HepG2 (cell line): ENCODE data around the gene MYCBPAP. TPM values are rescaled to one million over a fixed set of nuclear protein-coding genes. Genes with fewer than 3 reads are reported as not detected.

Experiments used
- AFF4 ChIP-seq: sonication (generic); formaldehyde crosslinking; IDR thresholded peaks from 2 replicates; pipeline ENCODE4 v1.4.0; 2020; ENCODE audit warnings: missing genetic modification reagents
- BRD4 ChIP-seq: sonication (generic); formaldehyde crosslinking; IDR thresholded peaks from 2 replicates; pipeline ENCODE4 v1.4.0; 2020; ENCODE audit warnings: missing genetic modification reagents
- CBFB ChIP-seq: sonication (generic); formaldehyde crosslinking; IDR thresholded peaks from 2 replicates; pipeline ENCODE4 v1.4.0; 2020; ENCODE audit warnings: missing genetic modification reagents
- CC2D1A ChIP-seq: sonication (generic); formaldehyde crosslinking; IDR thresholded peaks from 2 replicates; pipeline ENCODE4 v1.8.1; 2023; ENCODE audit warnings: mild to moderate bottlenecking, missing genetic modification reagents
- DRAP1 ChIP-seq: IDR thresholded peaks from 2 replicates; pipeline ENCODE4 v1.6.1; 2016; ENCODE audit warnings: missing genetic modification reagents, missing compliant biosample characterization
- FOXA1 ChIP-seq, 2 experiments: fragments of 450-650 bp in 1 of 2; sonication (generic) in 1 of 2; formaldehyde crosslinking in 1 of 2; IDR thresholded peaks; 2 replicates each; pipeline versions ENCODE4 v1.4.0 to v1.6.1; 2016 to 2020; ENCODE audit warnings: missing genetic modification reagents in 1 of 2
- GABPB1 ChIP-seq: IDR thresholded peaks from 2 replicates; pipeline ENCODE4 v1.6.1; 2016; ENCODE audit warnings: mild to moderate bottlenecking, missing genetic modification reagents, moderate library complexity, missing compliant biosample characterization
- GFI1 ChIP-seq: sonication (generic); formaldehyde crosslinking; IDR thresholded peaks from 2 replicates; pipeline ENCODE4 v1.5.0; 2020; ENCODE audit warnings: missing genetic modification reagents, mild to moderate bottlenecking, borderline replicate concordance
- HNF4A ChIP-seq: sonication (generic); formaldehyde crosslinking; IDR thresholded peaks from 2 replicates; pipeline ENCODE4 v1.4.0; 2020; ENCODE audit warnings: missing genetic modification reagents
- IRF9 ChIP-seq: sonication (generic); formaldehyde crosslinking; IDR thresholded peaks from 2 replicates; pipeline ENCODE4 v1.8.0; 2022; ENCODE audit warnings: missing genetic modification reagents, mild to moderate bottlenecking, borderline replicate concordance
- ISL2 ChIP-seq: sonication (generic); formaldehyde crosslinking; IDR thresholded peaks from 2 replicates; pipeline ENCODE4 v1.5.0; 2020; ENCODE audit warnings: missing genetic modification reagents
- KDM4B ChIP-seq: sonication (generic); formaldehyde crosslinking; IDR thresholded peaks from 2 replicates; pipeline ENCODE4 v1.4.0; 2020; ENCODE audit warnings: missing genetic modification reagents
- MED1 ChIP-seq: sonication (generic); formaldehyde crosslinking; IDR thresholded peaks from 2 replicates; pipeline ENCODE4 v1.4.0; 2020; ENCODE audit warnings: missing genetic modification reagents
- NFKB2 ChIP-seq: sonication (generic); formaldehyde crosslinking; IDR thresholded peaks from 2 replicates; pipeline ENCODE4 v1.4.0; 2020; ENCODE audit warnings: missing genetic modification reagents, borderline replicate concordance
- PBX2 ChIP-seq: IDR thresholded peaks from 2 replicates; pipeline ENCODE4 v1.6.1; 2016; ENCODE audit warnings: control low read depth
- RAD21 ChIP-seq: fragments of 450-650 bp; formaldehyde crosslinking; IDR thresholded peaks from 2 replicates; pipeline ENCODE4 v1.5.0; 2020; ENCODE audit warnings: mild to moderate bottlenecking
- RARG ChIP-seq: sonication (generic); formaldehyde crosslinking; IDR thresholded peaks from 2 replicates; pipeline ENCODE4 v1.4.0; 2020; ENCODE audit warnings: low read depth, mild to moderate bottlenecking, missing genetic modification reagents
- RBM39 ChIP-seq: fragments of 200-400 bp; formaldehyde crosslinking; IDR thresholded peaks from one replicate; pipeline ENCODE4 v1.6.1; 2018; ENCODE audit warnings: antibody characterized with exemption, mild to moderate bottlenecking, low read depth, low read length; ENCODE audit not compliant: poor library complexity, severe bottlenecking
- TAF1 ChIP-seq: sonication (generic); formaldehyde crosslinking; IDR thresholded peaks from 2 replicates; pipeline ENCODE4 v1.4.0; 2020; ENCODE audit warnings: missing genetic modification reagents
- TFAP4 ChIP-seq: sonication (generic); IDR thresholded peaks from 2 replicates; pipeline ENCODE4 v1.6.1; 2016; ENCODE audit warnings: low read depth, borderline replicate concordance
- TGIF2 ChIP-seq: IDR thresholded peaks from 2 replicates; pipeline ENCODE4 v1.6.1; 2016; ENCODE audit warnings: control low read depth, missing compliant biosample characterization
- ZNF205 ChIP-seq: IDR thresholded peaks from 2 replicates; pipeline ENCODE4 v1.6.1; 2018; ENCODE audit warnings: missing biosample characterization, missing genetic modification reagents
- ZNF292 ChIP-seq: sonication (generic); formaldehyde crosslinking; IDR thresholded peaks from 2 replicates; pipeline ENCODE4 v1.8.1; 2022; ENCODE audit warnings: mild to moderate bottlenecking, low read depth, missing genetic modification reagents, borderline replicate concordance
- polyA plus RNA-seq, 8 experiments: library from polyadenylated mRNA; depleted of rRNA in 3 of 8; stranded (reverse) in 7 of 8; unstranded in 1 of 8; fragments of >200 nt; fragmentation: Illumina TruSeq in 4 of 8; extraction: Trizol in 4 of 8; gene quantifications; 2 replicates each; pipeline versions ENCODE4 v1.2.1 to v1.2.3, GENCODE V29; 2011 to 2016; ENCODE audit warnings: low read depth in 4 of 8, missing spikeins in 1 of 8, mixed read lengths in 1 of 8; ENCODE audit not compliant: insufficient read depth in 1 of 8
- total RNA-seq, 5 experiments: library from RNA; depleted of rRNA; stranded (reverse); fragments of >200 nt; fragmentation: Illumina TruSeq; extraction: Trizol; gene quantifications; 2 replicates each; pipeline ENCODE4 v1.2.3, GENCODE V29; 2016; ENCODE audit warnings: low read depth in 1 of 5

MYCBPAP gene
- total and polyA plus RNA-seq, 2 of the 13 experiments (the other 11 are each of a cell fraction or from before 2014, with no cell fraction given): 0.22 to 0.24 TPM

- TF ChIP-seq GFI1 (CRISPR knock-in tag) (no peak), ZNF205 (no peak), TFAP4 (no peak), AFF4 (CRISPR knock-in tag) (peak; percentile 13; the same call in 1 of the 2 replicates), DRAP1 (0 out of 2 replicates have a peak, but pooled peaks have one; percentile 18), BRD4 (CRISPR knock-in tag) (peak; percentile 34; the same call in 1 of the 2 replicates), TAF1 (CRISPR knock-in tag) (peak; percentile 24; the same call in 1 of the 2 replicates), FOXA1 (IDR thresholded peaks at IDR 0.05) (no peak), FOXA1 (CRISPR knock-in tag; IDR thresholded peaks at IDR 0.05) (peak; percentile 63), NFKB2 (0 out of 2 replicates have a peak, but pooled peaks have one; percentile 16), RBM39 (no peak), GABPB1 (CRISPR knock-in tag) (no peak; the same call in 1 of the 2 replicates), CBFB (CRISPR knock-in tag) (no peak), KDM4B (CRISPR knock-in tag) (0 out of 2 replicates have a peak, but pooled peaks have one; percentile 68), PBX2 (CRISPR knock-in tag) (no peak), RARG (CRISPR knock-in tag) (no peak), MED1 (CRISPR knock-in tag) (no peak), ZNF292 (CRISPR knock-in tag) (peak; percentile 92), TGIF2 (no peak), HNF4A (CRISPR knock-in tag) (no peak), IRF9 (CRISPR knock-in tag) (peak; percentile 39; the same call in 1 of the 2 replicates), RAD21 (CRISPR knock-in tag) (0 out of 2 replicates have a peak, but pooled peaks have one; percentile 32), ISL2 (0 out of 2 replicates have a peak, but pooled peaks have one; percentile 14), CC2D1A (0 out of 2 replicates have a peak, but pooled peaks have one; percentile 24)
These were observed 10.3 kb downstream of the MYCBPAP start (continued) for GRCh38 chr17:50518384-50519023.
